H1 (cell line): Measurements from ENCODE around the gene TNFAIP2. TPM values are rescaled to one million over a fixed set of nuclear protein-coding genes. Genes with fewer than 3 reads are reported as not detected.

Experiments
- CTCF ChIA-PET: fragments of 300-600 bp; sonication (Branson Sonifier 250); formaldehyde crosslinking; loops from one replicate; lab custom pipeline; 2021; ENCODE audit not compliant: partially characterized antibody; lab: Charles Lee
- POLR2A ChIA-PET: fragments of 300-600 bp; sonication (Branson Sonifier 250); formaldehyde crosslinking; loops from one replicate; lab custom pipeline; 2021; ENCODE audit warnings: inconsistent platforms; ENCODE audit not compliant: partially characterized antibody; lab: Charles Lee
- DNase-seq, 2 experiments: peaks; one replicate each; pipeline versions ENCODE4 v3.0.0 to v3.0.0-alpha.2; 2010 to 2022; ENCODE audit warnings: low spot score in 2 of 2, low read depth in 1 of 2, mixed read lengths in 1 of 2
- FAIRE-seq: peaks from 2 replicates; lab custom pipeline; 2011; peaks lifted over from hg19 to GRCh38; lab: Jason Lieb, UNC
- H2AFZ ChIP-seq: 2 replicates; pipeline ENCODE4 v1.8.1; 2012; ENCODE audit warnings: low read length, inconsistent platforms
- H2AK5ac ChIP-seq: 2 replicates; pipeline ENCODE4 v1.6.1; 2013; ENCODE audit warnings: low read depth, low read length
- H2BK120ac ChIP-seq: replicated peaks from 2 replicates; pipeline ENCODE3; 2013; ENCODE audit warnings: low read depth, low read length, inconsistent platforms
- H2BK12ac ChIP-seq: 2 replicates; pipeline ENCODE4 v1.6.1; 2013; ENCODE audit warnings: low read depth, low read length
- H2BK15ac ChIP-seq: 2 replicates; pipeline ENCODE4 v1.6.1; 2013; ENCODE audit warnings: low read length
- H2BK20ac ChIP-seq: 2 replicates; pipeline ENCODE4 v1.6.1; 2013; ENCODE audit warnings: low read length
- H2BK5ac ChIP-seq: 2 replicates; pipeline ENCODE4 v1.6.1; 2013; ENCODE audit warnings: low read depth, low read length
- H3K14ac ChIP-seq: 2 replicates; pipeline ENCODE4 v1.6.1; 2013; ENCODE audit warnings: inconsistent platforms; ENCODE audit not compliant: insufficient read length
- H3K18ac ChIP-seq: 2 replicates; pipeline ENCODE4 v1.6.1; 2013; ENCODE audit warnings: low read length; ENCODE audit errors: extremely low read depth
- H3K23ac ChIP-seq: 2 replicates; pipeline ENCODE4 v1.6.1; 2013; ENCODE audit warnings: inconsistent platforms; ENCODE audit not compliant: insufficient read length
- H3K23me2 ChIP-seq: 2 replicates; pipeline ENCODE4 v1.6.1; 2013; ENCODE audit warnings: low read depth, low read length
- H3K27ac ChIP-seq: 2 replicates; pipeline ENCODE4 v1.6.1; 2011; ENCODE audit warnings: low read depth, low read length, inconsistent platforms
- H3K27me3 ChIP-seq, 4 experiments: replicated peaks in 1 of 4; 1 replicate in 1 of 4; 2 replicates in 3 of 4; pipeline versions ENCODE4 v1.6.1 to v1.8.1; 2011 to 2013; ENCODE audit warnings: low read length in 3 of 4, mild to moderate bottlenecking in 3 of 4, inconsistent platforms in 2 of 4, mixed read lengths in 2 of 4, moderate library complexity in 1 of 4; ENCODE audit not compliant: control insufficient read depth in 3 of 4, insufficient read depth in 3 of 4; ENCODE audit errors: extremely low read depth in 1 of 4
- H3K36me3 ChIP-seq, 4 experiments: 2 replicates each; pipeline versions ENCODE4 v1.6.1 to v1.8.1; 2011 to 2013; ENCODE audit warnings: mild to moderate bottlenecking in 4 of 4, low read length in 3 of 4, moderate library complexity in 2 of 4, control low read depth in 1 of 4, inconsistent platforms in 1 of 4; ENCODE audit not compliant: insufficient read depth in 4 of 4, control insufficient read depth in 2 of 4
- H3K4ac ChIP-seq: replicated peaks from 2 replicates; pipeline ENCODE3; 2013; ENCODE audit warnings: low read length, low read depth, mixed read lengths, inconsistent platforms; ENCODE audit not compliant: insufficient read length
- H3K4me1 ChIP-seq, 4 experiments: replicated peaks in 1 of 4; 1 replicate in 1 of 4; 2 replicates in 3 of 4; pipeline versions ENCODE4 v1.6.1 to v1.8.1; 2011 to 2013; ENCODE audit warnings: low read length in 3 of 4, inconsistent platforms in 2 of 4, mixed read lengths in 1 of 4; ENCODE audit not compliant: insufficient read depth in 4 of 4, control insufficient read depth in 3 of 4
- H3K4me2 ChIP-seq, 2 experiments: 2 replicates each; pipeline versions ENCODE4 v1.6.1 to v1.8.1; 2011 to 2013; ENCODE audit warnings: low read depth in 2 of 2, low read length in 2 of 2, control low read depth in 1 of 2, inconsistent platforms in 1 of 2, mild to moderate bottlenecking in 1 of 2; ENCODE audit not compliant: insufficient read depth in 1 of 2
- H3K4me3 ChIP-seq, 4 experiments: fragments of 200-600, 300-600 bp in 1 of 4; sonication (generic), shearing (Covaris generic), sonication (Bioruptor Twin) in 1 of 4; 2 replicates each; pipeline versions ENCODE4 v1.5.1 to v1.8.1; 2011 to 2016; ENCODE audit warnings: low read length in 4 of 4, low read depth in 3 of 4, control low read depth in 2 of 4, inconsistent platforms in 2 of 4, mild to moderate bottlenecking in 2 of 4, mixed read lengths in 1 of 4, moderate library complexity in 1 of 4; ENCODE audit not compliant: insufficient read depth in 2 of 4; ENCODE audit errors: extremely low read depth in 1 of 4
- H3K56ac ChIP-seq: replicated peaks from 2 replicates; pipeline ENCODE3; 2013; ENCODE audit warnings: low read depth, mild to moderate bottlenecking, mixed read lengths, low read length, inconsistent platforms; ENCODE audit not compliant: insufficient read length
- H3K79me1 ChIP-seq: 2 replicates; pipeline ENCODE4 v1.6.1; 2013; ENCODE audit warnings: low read depth, low read length, control low read depth
- H3K79me2 ChIP-seq, 2 experiments: 2 replicates each; pipeline versions ENCODE4 v1.6.1 to v1.8.1; 2012 to 2013; ENCODE audit warnings: low read length in 2 of 2, mild to moderate bottlenecking in 2 of 2, inconsistent platforms in 1 of 2; ENCODE audit not compliant: insufficient read depth in 2 of 2, control insufficient read depth in 1 of 2
- H3K9ac ChIP-seq, 4 experiments: replicated peaks in 1 of 4; 1 replicate in 1 of 4; 2 replicates in 3 of 4; pipeline versions ENCODE4 v1.6.1 to v1.8.1; 2011 to 2013; ENCODE audit warnings: low read depth in 3 of 4, low read length in 3 of 4, control low read depth in 2 of 4, mild to moderate bottlenecking in 2 of 4, moderate library complexity in 2 of 4, inconsistent platforms in 1 of 4; ENCODE audit errors: extremely low read depth in 1 of 4
- H3K9me3 ChIP-seq, 2 experiments: 2 replicates each; pipeline versions ENCODE4 v1.6.1 to v1.8.1; 2012 to 2013; ENCODE audit warnings: mild to moderate bottlenecking in 2 of 2, moderate library complexity in 2 of 2, control low read depth in 1 of 2, inconsistent platforms in 1 of 2, low read depth in 1 of 2, low read length in 1 of 2, mixed read lengths in 1 of 2; ENCODE audit not compliant: insufficient read depth in 2 of 2
- H4K20me1 ChIP-seq, 2 experiments: replicated peaks in 1 of 2; 2 replicates each; pipeline versions ENCODE3 to v1.8.1; 2011 to 2013; ENCODE audit warnings: inconsistent platforms in 2 of 2, low read length in 2 of 2, mild to moderate bottlenecking in 1 of 2; ENCODE audit not compliant: insufficient read depth in 2 of 2, control insufficient read depth in 1 of 2
- H4K5ac ChIP-seq: 2 replicates; pipeline ENCODE4 v1.6.1; 2013; ENCODE audit warnings: low read length, low read depth, mixed read lengths, inconsistent platforms; ENCODE audit not compliant: insufficient read length
- H4K8ac ChIP-seq: 2 replicates; pipeline ENCODE4 v1.8.0; 2013; ENCODE audit warnings: mild to moderate bottlenecking, moderate library complexity, low read length, inconsistent platforms; ENCODE audit not compliant: insufficient read depth; ENCODE audit errors: extremely low read depth
- H4K91ac ChIP-seq: replicated peaks from 2 replicates; pipeline ENCODE3; 2013; ENCODE audit warnings: low read length, mixed read lengths, inconsistent platforms; ENCODE audit not compliant: insufficient read length
- JUND ChIP-seq: IDR thresholded peaks from 2 replicates; pipeline ENCODE4 v1.6.1; 2011; ENCODE audit warnings: mild to moderate bottlenecking, improper control_type of control experiment, low read length
- KDM1A ChIP-seq: fragments of 200-600, 300-600 bp; sonication (generic); IDR thresholded peaks from 2 replicates; pipeline ENCODE4 v1.7.1; 2016; ENCODE audit warnings: mild to moderate bottlenecking, low read length, borderline replicate concordance
- SIRT6 ChIP-seq: IDR thresholded peaks from one replicate; pipeline ENCODE4 v1.7.1; 2012; ENCODE audit warnings: low read length, inconsistent platforms
- SIX5 ChIP-seq: IDR thresholded peaks from 2 replicates; pipeline ENCODE4 v1.6.1; 2011; ENCODE audit warnings: mild to moderate bottlenecking, low read depth, low read length
- WGBS, 2 experiments: shearing (Covaris generic) in 1 of 2; methylation state at CpG; one replicate each; pipeline versions ENCODE4 v1.1.6 to v1.1.7; 2013 to 2015; ENCODE audit warnings: low lambda C conversion rate in 2 of 2, mixed read lengths in 2 of 2, inconsistent platforms in 1 of 2, low coverage in 1 of 2, missing lambda C conversion rate in 1 of 2; ENCODE audit not compliant: insufficient replicate concordance in 2 of 2, insufficient coverage in 1 of 2, insufficient read length in 1 of 2; ENCODE audit errors: extremely low coverage in 1 of 2, missing lambda C conversion rate in 1 of 2; 5-methylcytosine and 5-hydroxymethylcytosine counted together
- polyA plus RNA-seq, 7 experiments: library from polyadenylated mRNA; depleted of rRNA in 3 of 7; stranded (reverse) in 5 of 7; unstranded in 2 of 7; fragments of >200 nt in 5 of 7; fragments of 200-250 nt in 2 of 7; gene quantifications; 1 replicate in 5 of 7; 2 replicates in 1 of 7; 4 replicates in 1 of 7; pipeline versions ENCODE4 v1.2.1 to v1.2.3, GENCODE V29; 2011 to 2013; ENCODE audit warnings: missing spikeins in 2 of 7, mixed read lengths in 2 of 7
- total RNA-seq: library from RNA; stranded (reverse); fragmentation: NEBNext Ultra II Directional; extraction: Animal tissue kit (Norgen Biotek cat#: 25700); gene quantifications from 2 replicates; pipeline ENCODE4 v1.2.1, GENCODE V29; 2021

The TNFAIP2 gene
- total and polyA plus RNA-seq, 2 of the 8 experiments (the other 6 are each of a cell fraction or from before 2014, with no cell fraction given), result 28.3 to 34.5 TPM

- Histone ChIP-seq H4K8ac (peak overlapping the region; percentile 94), H2BK20ac (no peak overlapping the region), H3K9ac (no peak overlapping the region), H4K91ac (no peak overlapping the region), H3K23ac (no peak overlapping the region), H3K4me3 (peak overlapping the region in 2 of 4 experiments; percentile 18 to 59; a peak in 5 of 8 replicates), H3K56ac (no peak overlapping the region), H3K23me2 (peaks cover 4% of the 10 kb centered on the region; the same call in 1 of the 2 replicates), H2AFZ (no peak overlapping the region; the same call in 1 of the 2 replicates), H3K79me2 (no peaks in the 10 kb centered on the region), H3K18ac (peak overlapping the region; percentile 68; the same call in 1 of the 2 replicates), H3K9me3 (no peaks in the 10 kb centered on the region), H2BK15ac (no peak overlapping the region), H2BK120ac (no peak overlapping the region), H3K79me1 (no peaks in the 10 kb centered on the region), H4K20me1 (peaks cover 0 to 1% of the 10 kb centered on the region in 2 experiments), H3K14ac (no peak overlapping the region), H2BK5ac (no peak overlapping the region; the same call in 1 of the 2 replicates), H3K4me1 (peaks cover 2 to 17% (median 5%) of the 10 kb centered on the region in 4 experiments; a peak in 6 of 7 replicates), H3K27ac (no peak overlapping the region), H3K27me3 (peaks cover 0 to 12% (median 6%) of the 10 kb centered on the region in 4 experiments; a peak in 4 of 7 replicates), H2AK5ac (no peak overlapping the region), H3K4me2 (peak overlapping the region; percentile 69 to 82), H3K4ac (no peak overlapping the region), H2BK12ac (no peak overlapping the region), H4K5ac (no peak overlapping the region), H3K36me3 (no peaks in the 10 kb centered on the region)
- CTCF ChIA-PET, result interaction anchor here (0.5 to 3.2 kb wide), 8 partner anchors 8 to 544 kb away, joined by 3 to 16 read pairs (median 4); no protein-coding TSS in a partner anchor
- POLR2A ChIA-PET, result no interaction called here
- TF ChIP-seq SIRT6, result no peak
- peak; percentile 95 for TF ChIP-seq KDM1A
- no peak for TF ChIP-seq JUND
- no peak for TF ChIP-seq SIX5
- 88% methylated on average over 7 of the region's 9 CpGs; no CpG with 5 or more reads in 1 of the 2 experiments for WGBS, 2 experiments
- no peak for FAIRE-seq
- DNase-seq, result no peak
Measured at GRCh38 chr14:103091883-103092222, 31.4 kb upstream of the TNFAIP2 start.
